H1 (cell line): ENCODE results near the gene EIF4A2. TPM values are rescaled to one million over a fixed set of nuclear protein-coding genes. Genes with fewer than 3 reads are reported as not detected.

Source experiments
- BRCA1 ChIP-seq: IDR thresholded peaks from 2 replicates; pipeline ENCODE4 v1.6.1; 2012; ENCODE audit warnings: low read depth, low read length, improper control_type of control experiment
- CHD1 ChIP-seq: IDR thresholded peaks from 2 replicates; pipeline ENCODE4 v1.6.1; 2012; ENCODE audit warnings: low read depth, low read length, improper control_type of control experiment
- CREB1 ChIP-seq: IDR thresholded peaks from 2 replicates; pipeline ENCODE4 v1.6.1; 2012; ENCODE audit warnings: inconsistent platforms
- EGR1 ChIP-seq: IDR thresholded peaks from 2 replicates; pipeline ENCODE4 v1.6.1; 2011; ENCODE audit warnings: low read depth, low read length, borderline replicate concordance
- EP300 ChIP-seq, 2 experiments: IDR thresholded peaks; 1 replicate in 1 of 2; 2 replicates in 1 of 2; pipeline ENCODE4 v1.6.1; 2011 to 2012; ENCODE audit warnings: low read depth in 2 of 2, low read length in 2 of 2, mild to moderate bottlenecking in 2 of 2, borderline replicate concordance in 1 of 2, inconsistent platforms in 1 of 2, moderate library complexity in 1 of 2
- NANOG ChIP-seq: IDR thresholded peaks from 2 replicates; pipeline ENCODE4 v1.6.1; 2011; ENCODE audit warnings: low read length, low read depth, mild to moderate bottlenecking, inconsistent platforms; ENCODE audit not compliant: insufficient read depth, poor library complexity, severe bottlenecking
- POLR2AphosphoS5 ChIP-seq: IDR thresholded peaks from 2 replicates; pipeline ENCODE4 v1.6.1; 2011; ENCODE audit warnings: low read depth, low read length
- RXRA ChIP-seq: IDR thresholded peaks from 2 replicates; pipeline ENCODE4 v1.6.1; 2011; ENCODE audit warnings: low read depth, mild to moderate bottlenecking, low read length, moderate library complexity; ENCODE audit not compliant: insufficient read depth
- TCF12 ChIP-seq: IDR thresholded peaks from 2 replicates; pipeline ENCODE4 v1.6.1; 2011; ENCODE audit warnings: low read depth, mild to moderate bottlenecking, low read length
- polyA plus RNA-seq, 7 experiments: library from polyadenylated mRNA; depleted of rRNA in 3 of 7; stranded (reverse) in 5 of 7; unstranded in 2 of 7; fragments of >200 nt in 5 of 7; fragments of 200-250 nt in 2 of 7; gene quantifications; 1 replicate in 5 of 7; 2 replicates in 1 of 7; 4 replicates in 1 of 7; pipeline versions ENCODE4 v1.2.1 to v1.2.3, GENCODE V29; 2011 to 2013; ENCODE audit warnings: missing spikeins in 2 of 7, mixed read lengths in 2 of 7
- total RNA-seq: library from RNA; stranded (reverse); fragmentation: NEBNext Ultra II Directional; extraction: Animal tissue kit (Norgen Biotek cat#: 25700); gene quantifications from 2 replicates; pipeline ENCODE4 v1.2.1, GENCODE V29; 2021
- TF ChIP-seq, protein P1 (sequence below): fragments of 300-600 bp; sonication (generic); IDR thresholded peaks from 2 replicates; pipeline ENCODE4 v1.7.1; 2012; ENCODE audit warnings: low read length, moderate library complexity, mild to moderate bottlenecking, inconsistent platforms; ENCODE audit not compliant: insufficient replicate concordance
- TF ChIP-seq, protein P2 (sequence below): IDR thresholded peaks from 2 replicates; pipeline ENCODE4 v1.6.1; 2011; ENCODE audit warnings: low read depth, mild to moderate bottlenecking, low read length; ENCODE audit not compliant: insufficient read depth

EIF4A2 gene
- total and polyA plus RNA-seq, 2 of the 8 experiments (the other 6 are each of a cell fraction or from before 2014, with no cell fraction given): 527 to 604 TPM

DNA sequence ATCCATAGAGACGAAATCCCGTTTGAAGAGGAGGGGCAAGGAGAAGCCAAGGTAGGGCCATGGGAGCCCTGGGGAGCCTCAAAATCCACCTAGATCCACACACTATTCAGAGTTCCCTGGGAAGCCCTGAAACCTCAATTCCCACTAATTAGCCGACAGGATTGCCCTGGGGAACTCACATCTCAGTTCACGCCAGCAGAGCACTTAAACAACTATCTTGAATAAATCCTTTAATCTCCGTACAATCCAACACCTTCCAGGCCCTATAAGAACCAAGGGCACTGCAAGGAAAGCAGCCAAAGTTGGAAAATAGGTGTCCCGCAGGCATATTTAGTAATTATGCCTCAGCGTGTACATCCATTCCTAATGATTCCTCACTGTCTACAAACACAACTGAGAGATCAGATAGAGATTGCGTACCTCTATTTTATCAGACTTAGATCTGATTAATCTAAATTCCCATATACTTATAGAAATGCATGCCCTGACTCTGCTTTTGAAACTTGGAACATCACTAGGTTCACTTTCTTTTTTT lies 25.6 kb upstream of the EIF4A2 start (continued):
- TF ChIP-seq, protein P1, sequence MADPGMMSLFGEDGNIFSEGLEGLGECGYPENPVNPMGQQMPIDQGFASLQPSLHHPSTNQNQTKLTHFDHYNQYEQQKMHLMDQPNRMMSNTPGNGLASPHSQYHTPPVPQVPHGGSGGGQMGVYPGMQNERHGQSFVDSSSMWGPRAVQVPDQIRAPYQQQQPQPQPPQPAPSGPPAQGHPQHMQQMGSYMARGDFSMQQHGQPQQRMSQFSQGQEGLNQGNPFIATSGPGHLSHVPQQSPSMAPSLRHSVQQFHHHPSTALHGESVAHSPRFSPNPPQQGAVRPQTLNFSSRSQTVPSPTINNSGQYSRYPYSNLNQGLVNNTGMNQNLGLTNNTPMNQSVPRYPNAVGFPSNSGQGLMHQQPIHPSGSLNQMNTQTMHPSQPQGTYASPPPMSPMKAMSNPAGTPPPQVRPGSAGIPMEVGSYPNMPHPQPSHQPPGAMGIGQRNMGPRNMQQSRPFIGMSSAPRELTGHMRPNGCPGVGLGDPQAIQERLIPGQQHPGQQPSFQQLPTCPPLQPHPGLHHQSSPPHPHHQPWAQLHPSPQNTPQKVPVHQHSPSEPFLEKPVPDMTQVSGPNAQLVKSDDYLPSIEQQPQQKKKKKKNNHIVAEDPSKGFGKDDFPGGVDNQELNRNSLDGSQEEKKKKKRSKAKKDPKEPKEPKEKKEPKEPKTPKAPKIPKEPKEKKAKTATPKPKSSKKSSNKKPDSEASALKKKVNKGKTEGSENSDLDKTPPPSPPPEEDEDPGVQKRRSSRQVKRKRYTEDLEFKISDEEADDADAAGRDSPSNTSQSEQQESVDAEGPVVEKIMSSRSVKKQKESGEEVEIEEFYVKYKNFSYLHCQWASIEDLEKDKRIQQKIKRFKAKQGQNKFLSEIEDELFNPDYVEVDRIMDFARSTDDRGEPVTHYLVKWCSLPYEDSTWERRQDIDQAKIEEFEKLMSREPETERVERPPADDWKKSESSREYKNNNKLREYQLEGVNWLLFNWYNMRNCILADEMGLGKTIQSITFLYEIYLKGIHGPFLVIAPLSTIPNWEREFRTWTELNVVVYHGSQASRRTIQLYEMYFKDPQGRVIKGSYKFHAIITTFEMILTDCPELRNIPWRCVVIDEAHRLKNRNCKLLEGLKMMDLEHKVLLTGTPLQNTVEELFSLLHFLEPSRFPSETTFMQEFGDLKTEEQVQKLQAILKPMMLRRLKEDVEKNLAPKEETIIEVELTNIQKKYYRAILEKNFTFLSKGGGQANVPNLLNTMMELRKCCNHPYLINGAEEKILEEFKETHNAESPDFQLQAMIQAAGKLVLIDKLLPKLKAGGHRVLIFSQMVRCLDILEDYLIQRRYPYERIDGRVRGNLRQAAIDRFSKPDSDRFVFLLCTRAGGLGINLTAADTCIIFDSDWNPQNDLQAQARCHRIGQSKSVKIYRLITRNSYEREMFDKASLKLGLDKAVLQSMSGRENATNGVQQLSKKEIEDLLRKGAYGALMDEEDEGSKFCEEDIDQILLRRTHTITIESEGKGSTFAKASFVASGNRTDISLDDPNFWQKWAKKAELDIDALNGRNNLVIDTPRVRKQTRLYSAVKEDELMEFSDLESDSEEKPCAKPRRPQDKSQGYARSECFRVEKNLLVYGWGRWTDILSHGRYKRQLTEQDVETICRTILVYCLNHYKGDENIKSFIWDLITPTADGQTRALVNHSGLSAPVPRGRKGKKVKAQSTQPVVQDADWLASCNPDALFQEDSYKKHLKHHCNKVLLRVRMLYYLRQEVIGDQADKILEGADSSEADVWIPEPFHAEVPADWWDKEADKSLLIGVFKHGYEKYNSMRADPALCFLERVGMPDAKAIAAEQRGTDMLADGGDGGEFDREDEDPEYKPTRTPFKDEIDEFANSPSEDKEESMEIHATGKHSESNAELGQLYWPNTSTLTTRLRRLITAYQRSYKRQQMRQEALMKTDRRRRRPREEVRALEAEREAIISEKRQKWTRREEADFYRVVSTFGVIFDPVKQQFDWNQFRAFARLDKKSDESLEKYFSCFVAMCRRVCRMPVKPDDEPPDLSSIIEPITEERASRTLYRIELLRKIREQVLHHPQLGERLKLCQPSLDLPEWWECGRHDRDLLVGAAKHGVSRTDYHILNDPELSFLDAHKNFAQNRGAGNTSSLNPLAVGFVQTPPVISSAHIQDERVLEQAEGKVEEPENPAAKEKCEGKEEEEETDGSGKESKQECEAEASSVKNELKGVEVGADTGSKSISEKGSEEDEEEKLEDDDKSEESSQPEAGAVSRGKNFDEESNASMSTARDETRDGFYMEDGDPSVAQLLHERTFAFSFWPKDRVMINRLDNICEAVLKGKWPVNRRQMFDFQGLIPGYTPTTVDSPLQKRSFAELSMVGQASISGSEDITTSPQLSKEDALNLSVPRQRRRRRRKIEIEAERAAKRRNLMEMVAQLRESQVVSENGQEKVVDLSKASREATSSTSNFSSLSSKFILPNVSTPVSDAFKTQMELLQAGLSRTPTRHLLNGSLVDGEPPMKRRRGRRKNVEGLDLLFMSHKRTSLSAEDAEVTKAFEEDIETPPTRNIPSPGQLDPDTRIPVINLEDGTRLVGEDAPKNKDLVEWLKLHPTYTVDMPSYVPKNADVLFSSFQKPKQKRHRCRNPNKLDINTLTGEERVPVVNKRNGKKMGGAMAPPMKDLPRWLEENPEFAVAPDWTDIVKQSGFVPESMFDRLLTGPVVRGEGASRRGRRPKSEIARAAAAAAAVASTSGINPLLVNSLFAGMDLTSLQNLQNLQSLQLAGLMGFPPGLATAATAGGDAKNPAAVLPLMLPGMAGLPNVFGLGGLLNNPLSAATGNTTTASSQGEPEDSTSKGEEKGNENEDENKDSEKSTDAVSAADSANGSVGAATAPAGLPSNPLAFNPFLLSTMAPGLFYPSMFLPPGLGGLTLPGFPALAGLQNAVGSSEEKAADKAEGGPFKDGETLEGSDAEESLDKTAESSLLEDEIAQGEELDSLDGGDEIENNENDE: no peak
- TF ChIP-seq CREB1 (no peak), EP300 (IDR thresholded peaks at IDR 0.05; ENCODE audit: borderline replicate concordance in 1 of 2, low read depth in 2 of 2, low read length in 2 of 2) (no peak), TCF12 (no peak), POLR2AphosphoS5 (no peak), CHD1 (no peak), BRCA1 (no peak), NANOG (no peak), EGR1 (no peak), RXRA (no peak)
- TF ChIP-seq, protein P2, sequence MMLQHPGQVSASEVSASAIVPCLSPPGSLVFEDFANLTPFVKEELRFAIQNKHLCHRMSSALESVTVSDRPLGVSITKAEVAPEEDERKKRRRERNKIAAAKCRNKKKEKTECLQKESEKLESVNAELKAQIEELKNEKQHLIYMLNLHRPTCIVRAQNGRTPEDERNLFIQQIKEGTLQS: no peak
